ENCODE data around the gene WFDC12. TPM values are rescaled to one million over a fixed set of nuclear protein-coding genes. Genes with fewer than 3 reads are reported as not detected.

The WFDC12 gene
- total RNA-seq, 1 donor from 2014 or later, result not detected

DNA sequence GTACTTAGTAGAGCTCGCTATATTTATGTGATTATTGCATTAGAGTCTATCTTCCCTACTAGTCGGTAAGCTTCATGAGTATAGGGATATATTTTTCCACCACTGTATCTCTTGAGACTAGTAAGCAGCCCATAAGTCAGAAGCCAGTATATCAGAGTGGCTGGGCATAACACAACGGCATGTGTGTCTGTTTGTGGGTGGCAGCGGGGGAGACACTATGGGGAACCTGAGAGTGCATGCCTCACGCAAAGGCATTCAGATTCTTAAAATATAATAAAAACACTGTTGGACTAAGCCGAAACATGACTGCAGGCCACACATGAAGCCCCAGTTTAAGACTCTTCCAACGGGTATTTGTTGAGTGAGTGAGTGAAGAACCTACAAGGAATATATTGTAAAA, 31.4 kb downstream of the WFDC12 start:
- intact Hi-C loops (cut with micrococcal nuclease), result no loop called here

DNA sequence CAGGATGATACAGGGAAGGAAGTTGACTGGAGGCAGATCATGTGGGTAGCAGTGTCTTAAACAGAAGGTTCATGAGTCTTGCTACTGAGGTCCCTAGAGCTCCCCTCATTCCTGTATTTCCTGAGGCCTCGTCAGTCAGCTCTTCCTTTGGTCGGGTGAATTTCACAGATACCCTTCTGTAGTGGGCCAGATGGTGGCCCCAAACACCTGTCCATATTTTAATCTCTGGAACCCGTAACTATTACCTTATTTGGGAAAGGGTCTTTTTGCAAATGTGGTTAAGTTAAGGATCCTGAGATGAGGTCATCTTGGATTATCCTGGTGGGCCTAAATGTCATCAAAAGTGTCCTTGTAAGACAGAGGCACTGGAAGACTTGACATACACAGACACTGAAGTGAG, 32.9 kb downstream of the WFDC12 start:
- intact Hi-C loops (cut with micrococcal nuclease), result no loop called here

DNA sequence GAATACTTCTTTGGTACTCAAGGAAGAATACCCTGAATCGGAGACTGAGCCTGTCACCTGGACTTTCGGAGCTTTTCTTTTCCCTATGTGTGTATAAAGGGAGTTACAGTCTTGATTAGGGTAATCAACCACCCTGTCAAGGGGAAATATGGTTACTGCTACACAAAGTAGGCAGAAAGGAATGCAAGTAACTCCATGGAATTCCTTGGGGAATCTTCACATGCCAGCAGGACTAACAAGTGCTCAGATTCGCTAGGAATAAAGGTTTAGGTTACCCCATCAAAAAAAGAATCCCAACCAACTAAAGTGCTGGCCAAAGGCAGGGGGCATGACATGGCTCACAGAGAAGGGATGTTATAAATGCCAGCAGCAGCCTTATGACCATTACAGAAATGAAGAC, 33.8 kb downstream of the WFDC12 start:
- intact Hi-C loops (cut with micrococcal nuclease), result no loop called here

DNA sequence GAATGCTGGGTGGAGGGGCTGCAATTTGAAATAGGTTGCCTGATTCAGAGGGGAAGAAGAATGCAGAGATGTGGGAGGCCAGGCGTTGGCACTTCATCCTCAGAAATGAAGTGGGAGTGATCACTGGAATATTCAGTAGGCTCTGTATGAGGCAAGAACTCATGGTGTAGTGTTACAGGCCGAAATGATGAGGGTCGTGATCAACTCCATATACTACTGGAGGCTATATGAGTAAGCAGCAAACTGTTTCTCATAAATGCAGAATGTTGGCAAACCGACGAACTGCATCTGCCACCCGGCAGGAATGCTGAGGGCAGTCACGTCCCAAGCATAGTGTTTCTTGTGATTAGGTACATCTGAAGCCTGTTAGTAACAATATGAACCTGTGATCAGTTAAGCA, 36.0 kb downstream of the WFDC12 start:
- intact Hi-C loops (cut with micrococcal nuclease), result no loop called here

DNA sequence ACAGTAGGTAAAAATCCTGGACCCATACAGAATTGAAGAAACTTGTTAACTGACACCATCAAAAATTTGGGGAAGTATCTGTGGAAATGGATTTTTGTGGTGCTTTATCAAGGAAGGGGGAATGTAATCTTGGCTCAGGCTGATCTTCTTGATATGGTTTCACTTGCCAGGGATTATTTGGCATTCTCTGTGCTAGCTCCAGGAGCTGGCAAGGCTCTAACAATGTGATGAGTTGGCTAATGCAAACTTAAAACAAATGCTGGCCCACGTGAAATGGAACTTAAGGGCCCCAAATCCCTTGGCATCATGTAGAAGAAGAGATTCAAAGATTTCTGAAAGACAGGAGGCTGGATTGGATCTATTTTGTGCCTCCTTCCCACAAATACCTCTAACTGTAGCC, 36.5 kb downstream of the WFDC12 start:
- intact Hi-C loops (cut with micrococcal nuclease), result no loop called here

DNA sequence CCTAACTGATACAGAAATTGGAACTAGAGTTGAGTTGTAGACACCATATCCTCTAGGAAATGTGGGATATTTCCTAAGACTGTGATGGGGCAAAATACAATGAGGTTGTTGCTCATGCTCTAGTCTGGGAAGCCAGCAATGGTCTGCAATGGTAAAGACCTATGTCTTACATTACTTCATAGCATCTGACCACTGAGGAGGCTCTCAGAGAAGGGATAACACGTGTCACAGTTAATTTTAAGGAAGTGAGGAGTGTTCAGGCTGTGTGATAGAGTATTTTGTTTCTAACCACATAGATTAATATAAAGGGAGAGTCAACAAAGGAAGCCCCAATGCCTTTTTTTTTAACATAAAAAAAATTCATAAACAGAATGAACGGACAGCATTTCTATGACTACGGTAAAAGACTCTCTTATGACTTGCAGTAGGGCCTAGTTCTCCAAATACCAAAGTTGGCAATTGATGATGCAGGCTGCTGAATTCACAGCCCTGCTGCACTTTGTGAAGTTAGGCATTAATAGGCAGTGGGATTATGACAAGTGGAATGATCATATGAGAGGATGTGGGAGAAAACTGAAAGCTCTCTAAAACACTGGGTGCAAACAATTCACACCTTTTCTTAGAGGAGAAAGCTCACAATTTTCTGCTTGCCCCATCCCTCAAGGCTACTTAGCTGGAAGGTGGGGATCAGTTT, 37.0 kb downstream of the WFDC12 start:
- intact Hi-C loops (cut with micrococcal nuclease), result no loop called here

DNA sequence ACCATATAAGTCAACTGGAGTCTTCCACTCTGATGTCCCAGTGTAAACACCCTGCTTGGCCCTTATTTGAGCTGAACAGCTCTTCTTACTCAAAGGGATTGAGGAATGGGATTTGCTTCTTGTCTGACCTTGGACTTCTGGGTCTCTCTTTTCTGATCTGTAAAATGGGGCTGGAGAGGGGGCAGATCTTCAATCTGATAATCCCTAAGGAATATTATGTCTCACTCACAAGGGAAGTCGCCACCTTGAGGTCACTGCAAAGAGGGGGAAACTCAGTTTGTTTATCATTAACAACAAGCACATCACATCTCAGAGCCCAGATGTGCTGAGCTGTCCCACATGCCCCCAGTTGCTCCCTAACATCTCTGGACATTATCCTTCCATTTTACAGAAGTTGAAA, 38.4 kb downstream of the WFDC12 start:
- intact Hi-C loops (cut with micrococcal nuclease), result no loop called here

DNA sequence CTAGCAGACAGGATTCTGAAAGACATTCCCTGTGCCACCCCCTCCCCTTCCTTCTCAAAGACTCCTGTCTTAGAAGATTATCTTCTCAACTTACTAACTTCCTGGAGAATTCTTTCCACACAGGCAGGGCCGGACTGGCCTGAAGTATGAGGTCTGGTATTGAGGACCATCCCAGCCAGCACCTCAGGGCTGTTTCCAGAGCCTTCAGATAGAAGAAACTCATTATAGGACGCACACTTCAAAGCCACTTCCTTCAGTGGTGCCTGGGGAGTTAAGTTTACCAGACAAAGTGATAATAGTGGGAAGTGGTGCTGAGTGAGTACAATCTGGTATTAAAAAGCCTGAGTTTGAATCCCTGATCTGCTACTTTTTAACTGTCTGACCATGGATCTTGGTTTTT, 39.0 kb downstream of the WFDC12 start:
- intact Hi-C loops (cut with micrococcal nuclease), result no loop called here

DNA sequence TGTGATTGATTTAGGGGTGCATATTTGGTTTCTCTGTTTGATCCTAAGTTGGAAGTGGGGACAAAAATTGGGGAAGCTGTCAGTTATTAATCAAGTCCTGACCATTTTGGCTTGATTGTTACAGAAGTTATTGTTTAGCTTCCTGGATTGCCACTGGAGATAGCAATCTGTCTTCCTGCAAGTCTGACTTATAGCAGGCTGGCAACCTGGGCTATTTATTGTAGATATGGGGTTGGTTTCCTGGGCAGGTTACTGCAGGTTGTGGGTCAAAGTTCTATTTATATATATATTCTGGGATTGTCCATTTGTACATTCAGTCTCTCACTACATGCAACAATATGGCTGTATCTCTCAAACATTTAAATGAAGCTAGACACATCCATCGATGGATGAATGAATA, 41.1 kb downstream of the WFDC12 start:
- intact Hi-C loops (cut with micrococcal nuclease), result no loop called here

DNA sequence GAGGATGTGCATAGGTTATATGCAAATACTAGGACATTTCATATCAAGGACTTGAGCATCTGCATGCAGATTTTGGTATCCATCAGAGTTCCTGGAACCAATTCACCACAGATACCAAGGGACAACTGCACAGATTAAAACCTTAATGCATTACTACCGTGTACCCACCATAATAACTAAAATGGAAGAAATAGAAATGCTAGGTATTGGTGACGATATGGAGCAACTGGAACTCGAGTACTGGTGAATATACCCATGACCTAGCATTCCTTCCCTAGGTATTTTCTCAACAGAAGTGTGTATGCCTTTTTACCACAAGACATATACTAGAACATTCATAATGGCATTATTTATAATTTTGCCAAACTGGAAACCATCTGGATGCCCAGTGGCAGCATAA, 41.8 kb downstream of the WFDC12 start:
- intact Hi-C loops (cut with micrococcal nuclease), result no loop called here

DNA sequence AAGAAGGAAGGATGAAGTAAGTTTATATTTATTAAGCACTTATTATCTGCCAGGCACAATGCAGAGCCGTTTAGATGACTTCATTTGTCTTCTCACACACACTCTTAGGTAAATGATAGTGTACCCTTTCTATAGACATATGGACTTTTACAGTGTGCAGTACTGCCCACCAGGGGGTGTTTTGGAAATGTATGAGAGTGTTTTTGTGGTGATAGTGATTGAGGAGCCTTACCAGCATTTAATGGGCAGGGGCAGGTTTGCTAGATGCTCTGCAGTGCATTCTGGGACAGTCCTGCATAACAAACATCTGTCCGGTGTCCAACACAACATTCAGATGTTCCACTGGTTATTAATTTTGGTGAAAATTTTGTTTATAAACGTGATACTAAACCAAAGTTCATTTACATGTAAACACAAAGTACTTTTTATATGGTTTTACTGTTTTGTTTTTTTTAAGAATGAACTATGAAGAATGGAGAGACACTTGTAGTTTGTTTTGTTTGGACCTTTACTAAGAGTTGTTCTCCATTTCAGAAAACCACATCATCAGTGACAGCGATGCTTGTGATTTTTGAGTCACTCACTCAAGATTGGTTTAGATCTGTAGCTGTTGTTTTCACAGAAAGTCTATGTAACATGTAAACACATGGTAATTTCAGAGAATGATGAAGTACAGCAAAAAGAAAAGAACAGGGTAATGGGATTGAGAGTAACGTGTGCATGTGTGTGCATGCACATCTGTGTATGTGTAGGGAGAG, 43.2 kb downstream of the WFDC12 start:
- intact Hi-C loops (cut with micrococcal nuclease), result no loop called here

DNA sequence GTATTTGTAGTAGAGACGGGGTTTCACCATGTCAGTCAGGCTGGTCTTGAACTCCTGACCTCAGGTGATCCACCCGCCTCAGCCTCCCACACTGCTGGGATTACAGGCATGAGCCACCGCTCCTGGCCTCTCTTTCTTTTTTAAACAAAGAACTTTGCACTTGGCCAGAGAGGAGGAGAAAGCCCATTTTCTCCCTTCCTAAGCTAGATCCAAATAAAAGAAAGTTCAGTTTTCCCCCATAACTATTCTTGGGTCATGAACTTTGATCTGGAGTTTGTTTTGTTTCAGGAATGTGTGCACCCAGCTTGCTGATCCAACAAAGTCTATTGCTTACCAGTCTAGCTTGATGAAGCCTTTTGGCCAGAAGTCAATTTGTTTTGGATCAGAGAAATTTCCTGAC, 46.7 kb downstream of the WFDC12 start:
- intact Hi-C loops (cut with micrococcal nuclease), result no loop called here

Other genes starting within 250 kb of the WFDC12 start
- gene YWHAB, start 238.8 kb downstream of the WFDC12 start, total RNA-seq, result 289 and 293 TPM in 2 replicates
- gene PABPC1L, start 214.4 kb downstream of the WFDC12 start, total RNA-seq, result 54.7 and 55.7 TPM in 2 replicates
- gene TOMM34, start 164.1 kb downstream of the WFDC12 start, total RNA-seq, result 23.7 and 24.0 TPM in 2 replicates
- 175 and 179 TPM in 2 replicates for gene STK4, start 158.0 kb downstream of the WFDC12 start, total RNA-seq
- gene KCNS1, start 23.3 kb downstream of the WFDC12 start, total RNA-seq, result 0.05 and 0.18 TPM in 2 replicates
- not detected in 2 replicates for gene WFDC5, start 9.3 kb downstream of the WFDC12 start, total RNA-seq
- gene PI3, start 50.4 kb upstream of the WFDC12 start, total RNA-seq, result not detected in 2 replicates
- gene SEMG1, start 82.6 kb upstream of the WFDC12 start, total RNA-seq, result not detected in 2 replicates
- gene SEMG2, start 96.9 kb upstream of the WFDC12 start, total RNA-seq, result not detected in 2 replicates
- not detected in 2 replicates for gene SLPI, start 130.1 kb upstream of the WFDC12 start, total RNA-seq
- not detected in 2 replicates for gene RBPJL, start 182.4 kb upstream of the WFDC12 start, total RNA-seq
- gene MATN4, start 183.8 kb upstream of the WFDC12 start, total RNA-seq, result 0.16 and 0.34 TPM in 2 replicates
- 21.9 and 24.6 TPM in 2 replicates for gene SDC4, start 224.0 kb upstream of the WFDC12 start, total RNA-seq
- gene SYS1, start 238.7 kb upstream of the WFDC12 start, total RNA-seq, result 17.8 and 19.6 TPM in 2 replicates

Measured in T-helper 2 cell treated with Interferon-gamma antibody and Interleukin-4, amounts not matched to agents 100 ng/mL and 5 ng/mL, for 36 hours (primary cell).